Fibroblast of lung (primary cell): ENCODE data around the gene WIPI1. TPM values are rescaled to one million over a fixed set of nuclear protein-coding genes. Genes with fewer than 3 reads are reported as not detected.
"Not testable (repeated sequence)": the region's sequence is repeated elsewhere in the genome, so short reads cannot be mapped to it uniquely, and the experiment has no call there.

ENCODE experiments used
- DNase-seq, 2 donors: peaks; one replicate each; pipeline versions ENCODE4 v3.0.0 to v3.0.0-alpha.2; 2010; ENCODE audit warnings: low read depth in 2 of 2
- H2AFZ ChIP-seq: 2 replicates; pipeline ENCODE4 v1.5.1; 2012; ENCODE audit warnings: low read length, control low read depth, inconsistent platforms
- H3K27ac ChIP-seq: 2 replicates; pipeline ENCODE4 v1.5.1; 2011; ENCODE audit warnings: low read length, control low read depth; ENCODE audit not compliant: insufficient read depth
- H3K27me3 ChIP-seq: 2 replicates; pipeline ENCODE4 v1.5.1; 2011; ENCODE audit warnings: mild to moderate bottlenecking, low read length; ENCODE audit not compliant: control insufficient read depth, insufficient read depth
- H3K36me3 ChIP-seq: 2 replicates; pipeline ENCODE4 v1.5.1; 2011; ENCODE audit warnings: low read length; ENCODE audit not compliant: control insufficient read depth, insufficient read depth
- H3K4me1 ChIP-seq: 2 replicates; pipeline ENCODE4 v1.5.1; 2011; ENCODE audit warnings: low read length; ENCODE audit not compliant: control insufficient read depth, insufficient read depth; ENCODE audit errors: extremely low read depth
- H3K4me2 ChIP-seq: 2 replicates; pipeline ENCODE4 v1.5.1; 2011; ENCODE audit warnings: low read length, control low read depth; ENCODE audit not compliant: insufficient read depth; ENCODE audit errors: extremely low read depth
- H3K4me3 ChIP-seq, 4 experiments: fragments of 200-600 bp in 1 of 4; sonication (generic) in 1 of 4; replicated peaks in 1 of 4; 2 replicates each; pipeline ENCODE4 v1.5.1; 2011 to 2016; ENCODE audit warnings: low read length in 4 of 4, low read depth in 3 of 4, mild to moderate bottlenecking in 3 of 4, control low read depth in 2 of 4, inconsistent platforms in 1 of 4, mixed read lengths in 1 of 4; ENCODE audit not compliant: insufficient read depth in 1 of 4; ENCODE audit errors: control extremely low read depth in 1 of 4
- H3K79me2 ChIP-seq: 2 replicates; pipeline ENCODE4 v1.5.1; 2012; ENCODE audit warnings: mild to moderate bottlenecking, low read length, inconsistent platforms; ENCODE audit not compliant: control insufficient read depth, insufficient read depth
- H3K9ac ChIP-seq: 2 replicates; pipeline ENCODE4 v1.5.1; 2011; ENCODE audit warnings: mild to moderate bottlenecking, low read length, control low read depth; ENCODE audit not compliant: insufficient read depth
- H3K9me3 ChIP-seq: 2 replicates; pipeline ENCODE4 v1.5.1; 2012; ENCODE audit warnings: low read depth, low read length; ENCODE audit not compliant: control insufficient read depth, insufficient read depth
- H4K20me1 ChIP-seq: 2 replicates; pipeline ENCODE4 v1.5.1; 2011; ENCODE audit warnings: low read length; ENCODE audit not compliant: control insufficient read depth, insufficient read depth; ENCODE audit errors: extremely low read depth
- CTCF ChIP-seq, 2 donors: IDR thresholded peaks in 1 of 2; conservative IDR thresholded peaks in 1 of 2; 1 replicate in 1 of 2; 2 replicates in 1 of 2; pipeline ENCODE4 v1.5.1; 2011 to 2012; ENCODE audit warnings: low read length in 2 of 2, control low read depth in 1 of 2, inconsistent platforms in 1 of 2, low read depth in 1 of 2, mild to moderate bottlenecking in 1 of 2
- EZH2 ChIP-seq: IDR thresholded peaks from 2 replicates; pipeline ENCODE4 v1.5.1; 2012; ENCODE audit warnings: low read length, control low read depth, mild to moderate bottlenecking; ENCODE audit errors: missing control alignments
- polyA plus RNA-seq, 2 donors: library from polyadenylated mRNA; depleted of rRNA in 1 of 2; stranded (reverse) in 1 of 2; unstranded in 1 of 2; fragments of >200 nt; gene quantifications; 2 replicates each; pipeline ENCODE4 v1.2.1, GENCODE V29; 2011 to 2012; ENCODE audit warnings: missing spikeins in 1 of 2
- total RNA-seq: library from RNA; depleted of rRNA; stranded (reverse); fragments of >200 nt; gene quantifications from 2 replicates; pipeline ENCODE4 v1.2.1, GENCODE V29; 2014

The WIPI1 gene
- total and polyA plus RNA-seq, 2 donors (not counting 1 experiment from before 2014, with no cell fraction given), result 158 to 251 TPM

DNA sequence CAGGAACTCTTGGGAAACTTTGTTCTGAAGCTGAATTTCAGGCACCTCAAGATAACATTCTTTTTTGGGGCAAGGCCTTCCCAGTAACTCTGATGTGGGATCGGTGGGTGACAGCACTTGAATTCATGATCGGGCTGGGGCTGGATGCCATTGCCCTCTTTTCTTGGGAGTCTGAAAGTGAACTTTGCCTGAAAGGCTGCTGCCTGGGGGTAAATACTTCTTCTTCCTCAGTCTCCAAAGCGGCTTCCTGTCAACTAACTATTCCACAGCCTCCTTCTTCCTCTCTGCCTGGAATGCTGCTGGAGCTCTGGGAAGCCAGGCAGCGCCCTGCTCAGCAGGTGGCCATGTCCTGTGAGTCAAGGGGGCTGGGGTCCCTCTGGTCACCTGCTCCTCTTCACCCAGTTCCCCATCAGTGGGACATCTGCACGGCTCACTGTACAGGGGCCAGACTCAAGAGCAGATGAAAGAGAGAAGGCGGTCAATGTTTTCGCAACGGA is 79.5 kb downstream of the WIPI1 start:
- Histone ChIP-seq H2AFZ (peak overlapping the region; percentile 6), H3K4me1 (peaks cover 28% of the 10 kb centered on the region), H3K27me3 (no peaks in the 10 kb centered on the region), H3K79me2 (no peaks in the 10 kb centered on the region), H3K9ac (peak overlapping the region; percentile 83), H3K4me2 (peak overlapping the region; percentile 88), H3K27ac (peak overlapping the region; percentile 97), H3K36me3 (no peaks in the 10 kb centered on the region), H3K4me3 (peak overlapping the region in 1 of 4 experiments; percentile 33), H3K9me3 (no peaks in the 10 kb centered on the region), H4K20me1 (no peaks in the 10 kb centered on the region)
- no peak for DNase-seq
- TF ChIP-seq EZH2 (no peak), CTCF (conservative IDR thresholded peaks at IDR 0.05 in 1 of 2, IDR thresholded peaks at IDR 0.05 in 1 of 2; ENCODE audit: low read depth in 1 of 2, low read length in 2 of 2) (no peak)

- not testable (repeated sequence) for H3K36me3 ChIP-seq
Observed at GRCh38 chr17:68376178-68376577, 81.1 kb downstream of the WIPI1 start.

DNA sequence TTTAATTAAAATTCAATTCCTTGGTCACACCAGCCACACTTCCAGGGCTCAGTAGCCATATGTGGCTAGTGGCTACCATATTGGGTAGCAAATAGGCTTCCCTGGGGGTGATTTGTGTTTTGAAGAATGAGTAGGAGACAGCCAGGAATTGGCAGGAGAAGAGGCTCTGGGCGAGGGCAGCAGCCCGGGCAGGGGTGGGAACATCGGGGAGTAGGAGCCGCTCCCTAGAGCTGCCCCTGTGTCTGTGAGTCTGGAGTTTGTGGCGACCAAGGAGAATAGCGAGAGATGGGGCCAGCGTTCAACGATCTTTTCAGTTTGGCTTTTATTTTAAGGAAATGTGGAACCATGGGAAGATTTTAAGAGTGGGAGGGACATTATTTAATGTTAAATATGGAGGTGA is 81.7 kb downstream of the WIPI1 start:
- DNase-seq, result no peak
- no peak overlapping the region for H3K9ac ChIP-seq
- no peaks in the 10 kb centered on the region for H3K79me2 ChIP-seq
- no peaks in the 10 kb centered on the region for H3K36me3 ChIP-seq
- H3K9me3 ChIP-seq, result no peaks in the 10 kb centered on the region
- TF ChIP-seq CTCF (conservative IDR thresholded peaks at IDR 0.05 in 1 of 2, IDR thresholded peaks at IDR 0.05 in 1 of 2; ENCODE audit: low read depth in 1 of 2, low read length in 2 of 2), result no peak
- H2AFZ ChIP-seq, result no peak overlapping the region
- no peak overlapping the region for H3K27ac ChIP-seq
- H3K27me3 ChIP-seq, result no peaks in the 10 kb centered on the region
- H3K4me3 ChIP-seq, result no peak overlapping the region
- H3K4me2 ChIP-seq, result no peak overlapping the region
- peaks cover 22% of the 10 kb centered on the region for H3K4me1 ChIP-seq
- H4K20me1 ChIP-seq, result no peaks in the 10 kb centered on the region

More at GRCh38 chr17:68376178-68376577, 81.1 kb downstream of the WIPI1 start:
- peaks cover 25% of the 10 kb centered on the region for H3K4me1 ChIP-seq
- not testable (repeated sequence) for H2AFZ ChIP-seq, H3K4me3 ChIP-seq, DNase-seq, H3K27me3 ChIP-seq, H3K27ac ChIP-seq, H3K79me2 ChIP-seq, H3K4me2 ChIP-seq, H4K20me1 ChIP-seq, H3K9ac ChIP-seq, H3K9me3 ChIP-seq

Other genes starting within 250 kb of the WIPI1 start
- gene AMZ2, start 209.5 kb downstream of the WIPI1 start, total RNA-seq, result 83.2 and 119 TPM in 2 replicates
- 85.9 and 105 TPM in 2 replicates for gene AMZ2, start 209.5 kb downstream of the WIPI1 start, polyA plus RNA-seq
- gene SLC16A6, start 166.4 kb downstream of the WIPI1 start, total RNA-seq, result 1.5 and 8.3 TPM in 2 replicates
- gene SLC16A6, start 166.4 kb downstream of the WIPI1 start, polyA plus RNA-seq, result 1.7 and 8.8 TPM in 2 replicates
- gene ARSG, start 166.0 kb downstream of the WIPI1 start, total RNA-seq, result 3.1 and 8.1 TPM in 2 replicates
- 3.5 and 4.4 TPM in 2 replicates for gene ARSG, start 166.0 kb downstream of the WIPI1 start, polyA plus RNA-seq
- gene PRKAR1A, start 54.9 kb upstream of the WIPI1 start, total RNA-seq, result 248 and 290 TPM in 2 replicates
- gene PRKAR1A, start 54.9 kb upstream of the WIPI1 start, polyA plus RNA-seq, result 266 and 285 TPM in 2 replicates
- 14.9 and 16.2 TPM in 2 replicates for gene FAM20A, start 143.9 kb upstream of the WIPI1 start, total RNA-seq
- 0.96 and 10.0 TPM in 2 replicates for gene FAM20A, start 143.9 kb upstream of the WIPI1 start, polyA plus RNA-seq